Astrocyte of the hippocampus (primary cell): ENCODE data around the gene JPH3.

ENCODE experiments used
- DNase-seq: peaks from one replicate; pipeline ENCODE4 v3.0.0; 2011; ENCODE audit warnings: low read depth, low spot score

JPH3 gene

GRCh38 chr16:87681981-87682570 lies 79.8 kb downstream of the JPH3 start:
- DNase-seq = peak; percentile 32

- DNase-seq = no peak
Observed at GRCh38 chr16:87682852-87683399, 80.6 kb downstream of the JPH3 start.

GRCh38 chr16:87684106-87684677 lies 81.9 kb downstream of the JPH3 start:
- no peak for DNase-seq

GRCh38 chr16:87684711-87685404 lies 82.5 kb downstream of the JPH3 start:
- no peak for DNase-seq

- no peak for DNase-seq
Observed at GRCh38 chr16:87685405-87685755, 83.1 kb downstream of the JPH3 start.

- no peak for DNase-seq
Observed at GRCh38 chr16:87685766-87686165, 83.5 kb downstream of the JPH3 start.

GRCh38 chr16:87686697-87687096 lies 84.4 kb downstream of the JPH3 start:
- no peak for DNase-seq

GRCh38 chr16:87687126-87687910 lies 85.0 kb downstream of the JPH3 start:
- no peak for DNase-seq

GRCh38 chr16:87687998-87688529 lies 85.8 kb downstream of the JPH3 start:
- no peak for DNase-seq

GRCh38 chr16:87688876-87689815 lies 86.8 kb downstream of the JPH3 start:
- no peak for DNase-seq

- DNase-seq = no peak
Observed at GRCh38 chr16:87689956-87690465, 87.7 kb downstream of the JPH3 start.

GRCh38 chr16:87690911-87691685 lies 88.8 kb downstream of the JPH3 start:
- DNase-seq = no peak

- DNase-seq = no peak
Observed at GRCh38 chr16:87691686-87692079, 89.4 kb downstream of the JPH3 start.

- no peak for DNase-seq
Observed at GRCh38 chr16:87692176-87692575, 89.9 kb downstream of the JPH3 start.

GRCh38 chr16:87692756-87693155 lies 90.4 kb downstream of the JPH3 start:
- DNase-seq = no peak

GRCh38 chr16:87693827-87694226 lies 91.5 kb downstream of the JPH3 start:
- no peak for DNase-seq

- no peak for DNase-seq
Observed at GRCh38 chr16:87694441-87695125, 92.3 kb downstream of the JPH3 start.

- no peak for DNase-seq
Observed at GRCh38 chr16:87695534-87695933, 93.2 kb downstream of the JPH3 start.

GRCh38 chr16:87696726-87697125 lies 94.4 kb downstream of the JPH3 start:
- no peak for DNase-seq
